SK-N-SH (cell line): ENCODE results near the gene SCAPER. TPM values are rescaled to one million over a fixed set of nuclear protein-coding genes. Genes with fewer than 3 reads are reported as not detected.

Experiments
- CTCF ChIA-PET: fragments of 300-600, 350-600 bp; formaldehyde crosslinking; extraction: SDS; loops from one replicate; lab custom pipeline; 2021; lab: Yijun Ruan, JAX
- POLR2A ChIA-PET: fragments of 350-600 bp; sonication (Branson Sonifier 250); formaldehyde crosslinking; extraction: SDS; loops from one replicate; lab custom pipeline; 2020; ENCODE audit warnings: antibody characterized with exemption, inconsistent platforms; lab: Yijun Ruan, JAX
- DNase-seq: peaks from one replicate; pipeline ENCODE4 v3.0.0; 2012
- H2AFZ ChIP-seq: fragments of 200-600 bp; sonication (generic); 2 replicates; pipeline ENCODE4 v1.8.1; 2016; ENCODE audit warnings: antibody characterized with exemption, mild to moderate bottlenecking, low read depth
- H3F3A ChIP-seq: fragments of 200-600 bp; sonication (generic); replicated peaks from 2 replicates; pipeline ENCODE3; 2016; ENCODE audit warnings: antibody characterized with exemption, mild to moderate bottlenecking; ENCODE audit not compliant: insufficient read depth
- H3K27ac ChIP-seq, 2 experiments: fragments of 200-500 bp in 1 of 2; fragments of 200-600 bp in 1 of 2; sonication (Bioruptor generic) in 1 of 2; sonication (generic), shearing (Covaris generic) in 1 of 2; 2 replicates each; pipeline versions ENCODE4 v1.5.1 to v1.6.1; 2014 to 2016; ENCODE audit warnings: low read depth in 2 of 2, inconsistent platforms in 1 of 2, low read length in 1 of 2, mild to moderate bottlenecking in 1 of 2, mixed read lengths in 1 of 2
- H3K27me3 ChIP-seq: fragments of 200-600 bp; sonication (generic), shearing (Covaris generic); 2 replicates; pipeline ENCODE4 v1.6.1; 2016; ENCODE audit warnings: mixed run types; ENCODE audit not compliant: insufficient read depth
- H3K36me3 ChIP-seq, 2 experiments: fragments of 200-500 bp in 1 of 2; fragments of 200-600 bp in 1 of 2; sonication (Bioruptor generic) in 1 of 2; sonication (generic) in 1 of 2; replicated peaks in 1 of 2; 2 replicates each; pipeline versions ENCODE3 to v1.5.1; 2014 to 2016; ENCODE audit warnings: low read length in 1 of 2, mild to moderate bottlenecking in 1 of 2; ENCODE audit not compliant: insufficient read depth in 2 of 2, control insufficient read depth in 1 of 2
- H3K4me1 ChIP-seq, 2 experiments: fragments of 200-500 bp in 1 of 2; fragments of 200-600 bp in 1 of 2; sonication (Bioruptor generic) in 1 of 2; sonication (generic), shearing (Covaris generic) in 1 of 2; 2 replicates each; pipeline versions ENCODE4 v1.5.1 to v1.6.1; 2014 to 2016; ENCODE audit warnings: low read depth in 1 of 2, low read length in 1 of 2, mixed run types in 1 of 2; ENCODE audit not compliant: insufficient read depth in 2 of 2, control insufficient read depth in 1 of 2
- H3K4me2 ChIP-seq: fragments of 200-600 bp; sonication (generic), shearing (Covaris generic); 2 replicates; pipeline ENCODE4 v1.6.1; 2017; ENCODE audit warnings: mixed run types
- H3K4me3 ChIP-seq, 2 experiments: fragments of 200-500 bp in 1 of 2; fragments of 200-600 bp in 1 of 2; sonication (Bioruptor generic) in 1 of 2; sonication (generic), shearing (Covaris generic) in 1 of 2; 2 replicates each; pipeline versions ENCODE4 v1.5.1 to v1.8.1; 2014 to 2016; ENCODE audit warnings: low read depth in 2 of 2, inconsistent platforms in 1 of 2, low read length in 1 of 2, mild to moderate bottlenecking in 1 of 2, mixed read lengths in 1 of 2, moderate library complexity in 1 of 2
- H3K79me2 ChIP-seq: fragments of 200-600 bp; sonication (generic); 2 replicates; pipeline ENCODE4 v1.8.1; 2017; ENCODE audit warnings: mild to moderate bottlenecking; ENCODE audit not compliant: insufficient read depth
- H3K9ac ChIP-seq: fragments of 200-600 bp; sonication (generic); 2 replicates; pipeline ENCODE4 v1.6.1; 2017; ENCODE audit warnings: mixed run types
- H3K9me2 ChIP-seq: fragments of 200-600 bp; sonication (generic); 2 replicates; pipeline ENCODE4 v1.6.1; 2017; ENCODE audit warnings: mixed run types
- H3K9me3 ChIP-seq: fragments of 200-600 bp; sonication (generic); 2 replicates; pipeline ENCODE4 v1.6.1; 2017; ENCODE audit warnings: mixed run types, mild to moderate bottlenecking, moderate library complexity
- H4K20me1 ChIP-seq: fragments of 200-600 bp; sonication (generic); 2 replicates; pipeline ENCODE4 v1.6.1; 2017; ENCODE audit warnings: mild to moderate bottlenecking, mixed run types; ENCODE audit not compliant: insufficient read depth
- CHD2 ChIP-seq: fragments of 150-350 bp; IDR thresholded peaks from 2 replicates; pipeline ENCODE4 v1.6.1; 2018; ENCODE audit warnings: low read length; ENCODE audit not compliant: partially characterized antibody
- ELF1 ChIP-seq: IDR thresholded peaks from 2 replicates; pipeline ENCODE4 v1.4.0; 2012
- EZH2phosphoT487 ChIP-seq: fragments of 200-600 bp; sonication (generic); IDR thresholded peaks from 2 replicates; pipeline ENCODE4 v1.6.1; 2017; ENCODE audit warnings: low read depth, mixed run types, mild to moderate bottlenecking, antibody characterized with exemption, moderate library complexity, borderline replicate concordance
- FOXJ3 ChIP-seq: sonication (generic); formaldehyde crosslinking; IDR thresholded peaks from 2 replicates; pipeline ENCODE4 v1.5.1; 2020; ENCODE audit warnings: mild to moderate bottlenecking, missing genetic modification reagents
- FOXM1 ChIP-seq: IDR thresholded peaks from 2 replicates; pipeline ENCODE4 v1.4.0; 2012; ENCODE audit warnings: low read depth, mild to moderate bottlenecking
- GABPA ChIP-seq: IDR thresholded peaks from 2 replicates; pipeline ENCODE4 v1.4.0; 2012; ENCODE audit warnings: low read depth, mild to moderate bottlenecking
- GATA2 ChIP-seq: sonication (generic); formaldehyde crosslinking; IDR thresholded peaks from 2 replicates; pipeline ENCODE4 v1.5.0; 2020; ENCODE audit warnings: mild to moderate bottlenecking, missing genetic modification reagents
- JUND ChIP-seq: IDR thresholded peaks from 2 replicates; pipeline ENCODE4 v1.4.0; 2012
- NFIC ChIP-seq: IDR thresholded peaks from 2 replicates; pipeline ENCODE4 v1.4.0; 2012; ENCODE audit warnings: borderline replicate concordance
- NRF1 ChIP-seq: IDR thresholded peaks from 2 replicates; pipeline ENCODE4 v1.6.1; 2012; ENCODE audit warnings: low read depth, mild to moderate bottlenecking, low read length
- POLR2AphosphoS5 ChIP-seq: IDR thresholded peaks from 2 replicates; pipeline ENCODE4 v1.6.1; 2012; ENCODE audit warnings: low read depth, low read length
- RCOR1 ChIP-seq: fragments of 150-350 bp; IDR thresholded peaks from 2 replicates; pipeline ENCODE4 v1.6.1; 2017; ENCODE audit warnings: antibody characterized with exemption, low read length
- RFX5 ChIP-seq: IDR thresholded peaks from 2 replicates; pipeline ENCODE4 v1.6.1; 2012; ENCODE audit warnings: mild to moderate bottlenecking, improper control_type of control experiment, low read length
- SIN3A ChIP-seq: IDR thresholded peaks from 2 replicates; pipeline ENCODE4 v1.6.1; 2012; ENCODE audit warnings: low read depth, mild to moderate bottlenecking, low read length, moderate library complexity, borderline replicate concordance
- TAF1 ChIP-seq: IDR thresholded peaks from 2 replicates; pipeline ENCODE4 v1.6.1; 2012; ENCODE audit warnings: low read depth, mild to moderate bottlenecking, low read length, moderate library complexity, borderline replicate concordance
- TEAD4 ChIP-seq: IDR thresholded peaks from 2 replicates; pipeline ENCODE4 v1.4.0; 2012; ENCODE audit warnings: mild to moderate bottlenecking, borderline replicate concordance; ENCODE audit not compliant: insufficient read depth
- WGBS: methylation state at CpG from one replicate; pipeline ENCODE4 v1.1.6; 2017; ENCODE audit warnings: low lambda C conversion rate; 5-methylcytosine and 5-hydroxymethylcytosine counted together
- polyA plus RNA-seq, 3 experiments: library from polyadenylated mRNA; depleted of rRNA; stranded (reverse); fragments of >200 nt; gene quantifications; 2 replicates each; pipeline ENCODE4 v1.2.3, GENCODE V29; 2012
- TF ChIP-seq, protein P1 (sequence below): IDR thresholded peaks from 2 replicates; pipeline ENCODE4 v1.4.0; 2012; ENCODE audit warnings: low read depth, borderline replicate concordance
- TF ChIP-seq, protein P2 (sequence below): IDR thresholded peaks from 2 replicates; pipeline ENCODE4 v1.6.1; 2012; ENCODE audit warnings: mild to moderate bottlenecking, low read depth, low read length, moderate library complexity
- TF ChIP-seq, protein P3 (sequence below): IDR thresholded peaks from 2 replicates; pipeline ENCODE4 v1.4.0; 2012; ENCODE audit warnings: low read depth
- TF ChIP-seq, protein P4 (sequence below): fragments of 150-350 bp; IDR thresholded peaks from 2 replicates; pipeline ENCODE4 v1.6.1; 2016; ENCODE audit warnings: mild to moderate bottlenecking, low read depth, low read length

The SCAPER gene
- polyA plus RNA-seq, 1 of the 3 experiments (the other 2 are of a cell fraction): 1.8 TPM

DNA sequence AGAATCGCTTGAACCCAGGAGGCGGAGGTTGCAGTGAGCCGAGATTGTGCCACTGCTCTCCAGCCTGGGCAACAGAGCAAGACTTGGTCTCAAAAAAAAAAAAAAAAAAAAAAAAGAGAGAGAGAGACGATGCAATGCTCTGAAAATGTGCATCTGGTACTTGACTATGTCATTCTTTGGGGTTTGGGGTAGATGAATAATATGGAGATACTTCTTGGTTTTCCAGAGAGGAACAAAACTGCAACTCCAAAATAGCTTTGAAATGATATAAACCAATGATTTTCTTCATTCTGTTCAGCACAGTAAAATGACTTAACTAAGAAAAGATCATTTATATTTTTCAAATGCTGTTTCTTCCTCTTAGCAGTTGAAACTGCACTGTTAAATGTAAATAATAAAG, 409.7 kb downstream of the SCAPER start:
- TF ChIP-seq JUND (no peak), FOXJ3 (CRISPR knock-in tag) (no peak)
- Histone ChIP-seq H3F3A (no peaks in the 10 kb centered on the region), H3K9me3 (no peaks in the 10 kb centered on the region), H3K9ac (no peak overlapping the region), H2AFZ (no peak overlapping the region), H3K36me3 (no peaks in the 10 kb centered on the region), H3K79me2 (no peaks in the 10 kb centered on the region), H3K27ac (no peak overlapping the region), H3K9me2 (no peaks in the 10 kb centered on the region), H4K20me1 (no peaks in the 10 kb centered on the region), H3K4me2 (no peak overlapping the region), H3K4me1 (no peaks in the 10 kb centered on the region; a peak in 2 of 4 replicates), H3K27me3 (no peaks in the 10 kb centered on the region), H3K4me3 (no peak overlapping the region)
- no peak for DNase-seq
- POLR2A ChIA-PET: interaction anchor here (0.6 kb wide), 1 partner anchor 381 kb away, joined by 3 read pairs; no protein-coding TSS in a partner anchor
- CTCF ChIA-PET: no interaction called here
- WGBS: 88% methylated on average over 3 of the region's 4 CpGs

DNA sequence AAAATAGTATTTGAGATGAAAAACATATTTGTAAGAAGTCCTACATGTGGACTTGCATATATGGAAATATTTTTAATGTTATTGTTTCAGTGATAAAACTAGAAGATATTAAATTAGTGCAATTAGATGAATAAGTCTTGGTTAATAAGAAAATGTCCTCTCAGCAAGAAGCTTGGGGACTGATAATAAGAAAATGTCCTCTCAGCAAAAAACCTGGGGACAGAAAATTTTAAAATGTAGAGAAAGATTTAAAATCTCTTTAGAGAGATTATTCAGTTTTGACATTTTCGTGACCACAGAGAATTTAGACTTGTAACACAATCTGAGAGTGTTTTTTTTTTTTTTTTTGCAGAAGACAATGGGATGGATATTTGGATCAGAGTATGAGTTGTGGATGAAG, 412.6 kb downstream of the SCAPER start:
- no peak for DNase-seq
- 82% methylated on average over 1 of the region's 1 CpG for WGBS
- Histone ChIP-seq H3K36me3 (no peaks in the 10 kb centered on the region), H3K4me1 (no peaks in the 10 kb centered on the region; a peak in 2 of 4 replicates), H3K9me3 (no peaks in the 10 kb centered on the region), H3K9ac (no peak overlapping the region), H3K9me2 (no peaks in the 10 kb centered on the region), H3K27me3 (no peaks in the 10 kb centered on the region), H3K4me2 (no peak overlapping the region), H4K20me1 (no peaks in the 10 kb centered on the region), H3F3A (no peaks in the 10 kb centered on the region), H3K27ac (no peak overlapping the region), H3K79me2 (no peaks in the 10 kb centered on the region), H3K4me3 (no peak overlapping the region), H2AFZ (no peak overlapping the region)
- TF ChIP-seq JUND (no peak), GABPA (no peak), EZH2phosphoT487 (no peak), ELF1 (no peak), SIN3A (no peak), RFX5 (no peak), RCOR1 (no peak), GATA2 (CRISPR knock-in tag) (no peak), TAF1 (no peak), POLR2AphosphoS5 (no peak), NRF1 (no peak), TEAD4 (no peak), NFIC (no peak), CHD2 (no peak), FOXJ3 (CRISPR knock-in tag) (no peak), FOXM1 (no peak)
- TF ChIP-seq, protein P1, sequence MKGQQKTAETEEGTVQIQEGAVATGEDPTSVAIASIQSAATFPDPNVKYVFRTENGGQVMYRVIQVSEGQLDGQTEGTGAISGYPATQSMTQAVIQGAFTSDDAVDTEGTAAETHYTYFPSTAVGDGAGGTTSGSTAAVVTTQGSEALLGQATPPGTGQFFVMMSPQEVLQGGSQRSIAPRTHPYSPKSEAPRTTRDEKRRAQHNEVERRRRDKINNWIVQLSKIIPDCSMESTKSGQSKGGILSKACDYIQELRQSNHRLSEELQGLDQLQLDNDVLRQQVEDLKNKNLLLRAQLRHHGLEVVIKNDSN: no peak
- TF ChIP-seq, protein P2, sequence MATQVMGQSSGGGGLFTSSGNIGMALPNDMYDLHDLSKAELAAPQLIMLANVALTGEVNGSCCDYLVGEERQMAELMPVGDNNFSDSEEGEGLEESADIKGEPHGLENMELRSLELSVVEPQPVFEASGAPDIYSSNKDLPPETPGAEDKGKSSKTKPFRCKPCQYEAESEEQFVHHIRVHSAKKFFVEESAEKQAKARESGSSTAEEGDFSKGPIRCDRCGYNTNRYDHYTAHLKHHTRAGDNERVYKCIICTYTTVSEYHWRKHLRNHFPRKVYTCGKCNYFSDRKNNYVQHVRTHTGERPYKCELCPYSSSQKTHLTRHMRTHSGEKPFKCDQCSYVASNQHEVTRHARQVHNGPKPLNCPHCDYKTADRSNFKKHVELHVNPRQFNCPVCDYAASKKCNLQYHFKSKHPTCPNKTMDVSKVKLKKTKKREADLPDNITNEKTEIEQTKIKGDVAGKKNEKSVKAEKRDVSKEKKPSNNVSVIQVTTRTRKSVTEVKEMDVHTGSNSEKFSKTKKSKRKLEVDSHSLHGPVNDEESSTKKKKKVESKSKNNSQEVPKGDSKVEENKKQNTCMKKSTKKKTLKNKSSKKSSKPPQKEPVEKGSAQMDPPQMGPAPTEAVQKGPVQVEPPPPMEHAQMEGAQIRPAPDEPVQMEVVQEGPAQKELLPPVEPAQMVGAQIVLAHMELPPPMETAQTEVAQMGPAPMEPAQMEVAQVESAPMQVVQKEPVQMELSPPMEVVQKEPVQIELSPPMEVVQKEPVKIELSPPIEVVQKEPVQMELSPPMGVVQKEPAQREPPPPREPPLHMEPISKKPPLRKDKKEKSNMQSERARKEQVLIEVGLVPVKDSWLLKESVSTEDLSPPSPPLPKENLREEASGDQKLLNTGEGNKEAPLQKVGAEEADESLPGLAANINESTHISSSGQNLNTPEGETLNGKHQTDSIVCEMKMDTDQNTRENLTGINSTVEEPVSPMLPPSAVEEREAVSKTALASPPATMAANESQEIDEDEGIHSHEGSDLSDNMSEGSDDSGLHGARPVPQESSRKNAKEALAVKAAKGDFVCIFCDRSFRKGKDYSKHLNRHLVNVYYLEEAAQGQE: no peak
- TF ChIP-seq, protein P3, sequence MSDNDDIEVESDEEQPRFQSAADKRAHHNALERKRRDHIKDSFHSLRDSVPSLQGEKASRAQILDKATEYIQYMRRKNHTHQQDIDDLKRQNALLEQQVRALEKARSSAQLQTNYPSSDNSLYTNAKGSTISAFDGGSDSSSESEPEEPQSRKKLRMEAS: no peak
- TF ChIP-seq, protein P4, sequence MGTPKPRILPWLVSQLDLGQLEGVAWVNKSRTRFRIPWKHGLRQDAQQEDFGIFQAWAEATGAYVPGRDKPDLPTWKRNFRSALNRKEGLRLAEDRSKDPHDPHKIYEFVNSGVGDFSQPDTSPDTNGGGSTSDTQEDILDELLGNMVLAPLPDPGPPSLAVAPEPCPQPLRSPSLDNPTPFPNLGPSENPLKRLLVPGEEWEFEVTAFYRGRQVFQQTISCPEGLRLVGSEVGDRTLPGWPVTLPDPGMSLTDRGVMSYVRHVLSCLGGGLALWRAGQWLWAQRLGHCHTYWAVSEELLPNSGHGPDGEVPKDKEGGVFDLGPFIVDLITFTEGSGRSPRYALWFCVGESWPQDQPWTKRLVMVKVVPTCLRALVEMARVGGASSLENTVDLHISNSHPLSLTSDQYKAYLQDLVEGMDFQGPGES: no peak
- ChIA-PET CTCF (no interaction called here), POLR2A (no interaction called here)
